RKO (cell line): ENCODE measurements around the gene UBE2E2.

ENCODE experiments used
- DNase-seq: peaks from one replicate; pipeline ENCODE4 v3.0.0-alpha.2; 2016; ENCODE audit warnings: low spot score

The UBE2E2 gene

GRCh38 chr3:23193831-23194230 is 9.3 kb upstream of the UBE2E2 start:
- DNase-seq = no peak

GRCh38 chr3:23198801-23199200 is 4.3 kb upstream of the UBE2E2 start:
- DNase-seq = no peak

- DNase-seq = no peak
Observed at GRCh38 chr3:23199649-23200048, 3.5 kb upstream of the UBE2E2 start.

GRCh38 chr3:23201154-23201838 is 1.8 kb upstream of the UBE2E2 start:
- DNase-seq = no peak

DNA sequence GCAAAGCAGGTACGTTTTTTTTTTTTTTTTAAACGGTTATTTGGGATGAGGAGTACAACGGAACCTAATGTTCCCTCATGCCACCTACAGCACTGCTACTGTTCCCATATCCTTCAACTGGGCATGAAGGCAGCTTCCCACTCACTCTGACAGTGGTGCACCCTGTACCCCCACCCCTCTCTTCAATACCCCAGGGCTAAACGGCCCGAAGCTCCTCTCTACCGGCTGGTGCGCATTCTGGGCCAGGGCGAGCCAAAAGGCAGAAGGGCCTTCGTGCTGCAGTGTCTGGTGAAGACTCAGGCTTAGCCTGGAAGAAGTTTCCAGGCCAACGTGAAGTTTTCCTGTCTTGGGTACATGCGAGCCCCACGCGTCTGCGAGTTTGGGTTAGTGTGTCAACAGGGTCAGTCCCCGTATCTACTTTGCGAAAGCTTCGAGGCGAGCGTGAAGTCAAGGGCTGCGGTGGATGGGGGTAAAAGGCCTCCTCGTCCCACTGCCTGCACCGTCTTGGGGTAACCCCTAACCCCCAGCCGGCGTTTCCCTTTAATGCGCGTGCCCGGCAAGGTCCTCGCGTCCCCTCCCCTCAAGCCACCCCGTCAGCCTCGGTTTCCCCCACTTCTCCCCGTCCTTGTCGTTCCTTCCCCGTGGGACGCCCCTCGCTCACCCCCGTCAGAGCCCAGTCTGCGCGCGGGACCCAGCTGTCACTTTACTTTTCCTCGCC is 765 bp upstream of the UBE2E2 start:
- no peak for DNase-seq

DNA sequence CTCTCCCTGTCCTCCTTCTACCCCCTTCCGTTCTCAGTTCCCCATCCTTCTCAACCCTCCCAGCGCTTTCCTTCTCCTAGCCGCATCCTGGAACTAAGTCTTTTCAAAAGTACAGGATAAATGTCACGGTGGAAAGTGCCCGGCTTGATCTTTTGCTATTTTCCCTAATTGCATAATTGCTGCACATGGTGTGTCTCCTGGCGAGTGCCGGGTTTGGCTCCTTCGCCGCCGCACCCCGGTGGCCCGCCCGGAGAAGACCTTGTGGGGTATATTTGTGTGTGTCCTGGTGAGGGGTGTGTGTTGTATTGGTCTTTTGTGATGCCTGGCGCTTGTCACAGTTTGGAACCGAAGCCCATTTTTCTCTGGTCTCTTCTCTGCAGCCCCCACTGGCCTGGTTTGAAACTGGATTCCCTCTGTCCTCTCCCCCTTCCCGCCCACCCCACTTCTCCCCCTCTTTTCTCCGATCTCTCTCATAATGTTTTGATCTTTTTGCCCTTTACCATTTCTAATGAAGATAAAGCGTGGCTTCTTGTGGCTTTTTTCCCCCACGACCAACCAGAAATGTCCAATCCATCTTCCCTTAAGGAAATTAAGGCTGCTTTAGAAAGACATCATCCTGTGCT is 692 bp downstream of the UBE2E2 start:
- no peak for DNase-seq

- no peak for DNase-seq
Observed at GRCh38 chr3:23206366-23206765, 3.2 kb downstream of the UBE2E2 start.

- DNase-seq = no peak
Observed at GRCh38 chr3:23209103-23209502, 6.0 kb downstream of the UBE2E2 start.

- no peak for DNase-seq
Observed at GRCh38 chr3:23209747-23210487, 6.8 kb downstream of the UBE2E2 start.

- DNase-seq = no peak
Observed at GRCh38 chr3:23213813-23214212, 10.7 kb downstream of the UBE2E2 start.

GRCh38 chr3:23217872-23218554 is 14.9 kb downstream of the UBE2E2 start:
- DNase-seq = no peak

DNA sequence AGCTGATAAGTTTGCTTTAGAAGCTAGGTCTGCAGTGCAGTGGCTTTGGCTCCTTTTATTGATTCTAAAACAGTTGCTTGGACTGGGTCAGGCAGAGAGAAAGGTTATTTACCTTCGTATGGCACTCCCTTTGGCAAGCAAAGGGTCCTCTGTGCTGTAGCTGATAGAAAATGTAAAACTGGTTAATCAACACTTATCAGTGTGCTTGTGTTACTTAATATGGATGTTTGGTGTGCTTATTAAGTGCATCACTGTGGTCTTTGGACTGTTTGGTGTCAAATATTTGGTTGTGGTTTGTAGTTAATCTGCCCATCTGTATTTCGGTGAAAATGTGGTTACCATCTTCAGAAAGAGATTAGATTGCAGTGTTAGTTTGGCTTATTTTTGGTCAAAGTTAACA is 16.0 kb downstream of the UBE2E2 start:
- DNase-seq = no peak

- DNase-seq = no peak
Observed at GRCh38 chr3:23219552-23219951, 16.4 kb downstream of the UBE2E2 start.

- DNase-seq = no peak
Observed at GRCh38 chr3:23221136-23221535, 18.0 kb downstream of the UBE2E2 start.

DNA sequence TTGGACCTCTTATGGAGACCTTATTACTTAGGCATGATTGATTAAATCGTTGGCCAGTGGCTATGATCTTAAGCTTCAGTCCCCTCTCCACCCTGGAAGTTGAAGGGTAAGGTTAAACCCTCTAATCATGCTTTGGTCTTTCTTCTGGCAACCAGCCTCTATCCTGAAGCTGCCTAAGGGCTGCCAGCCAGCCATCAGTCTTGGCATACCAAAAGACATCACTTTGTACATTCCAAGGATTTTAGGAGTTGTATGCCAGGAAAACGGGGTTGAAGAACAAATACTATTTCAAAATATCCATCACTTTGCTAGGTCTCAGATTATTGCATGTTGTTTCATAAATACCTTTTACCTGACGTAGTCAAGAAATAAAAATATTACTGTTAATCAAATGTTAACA is 28.9 kb downstream of the UBE2E2 start:
- DNase-seq = no peak

DNA sequence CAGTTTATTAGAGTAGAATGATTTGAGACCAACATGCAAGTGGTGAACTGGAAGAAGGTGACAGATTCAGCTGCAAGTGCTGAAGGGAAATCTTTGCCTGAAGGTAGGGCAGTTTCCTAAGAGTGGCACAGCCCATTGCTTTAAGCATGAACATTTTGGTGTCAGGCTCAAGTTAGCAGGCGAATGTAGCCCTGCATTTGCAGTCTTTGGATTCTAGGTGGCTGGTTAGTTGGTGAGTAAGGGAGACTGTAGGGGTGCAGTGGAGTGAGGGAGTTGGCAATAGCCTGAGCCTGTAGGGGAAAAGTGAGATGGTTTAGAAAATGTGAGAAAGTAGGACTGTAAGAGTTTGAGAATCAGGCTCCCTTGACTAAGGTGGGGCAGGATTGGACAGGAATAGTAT is 29.7 kb downstream of the UBE2E2 start:
- DNase-seq = no peak

GRCh38 chr3:23235264-23235663 is 32.1 kb downstream of the UBE2E2 start:
- no peak for DNase-seq

GRCh38 chr3:23236890-23237289 is 33.8 kb downstream of the UBE2E2 start:
- no peak for DNase-seq

DNA sequence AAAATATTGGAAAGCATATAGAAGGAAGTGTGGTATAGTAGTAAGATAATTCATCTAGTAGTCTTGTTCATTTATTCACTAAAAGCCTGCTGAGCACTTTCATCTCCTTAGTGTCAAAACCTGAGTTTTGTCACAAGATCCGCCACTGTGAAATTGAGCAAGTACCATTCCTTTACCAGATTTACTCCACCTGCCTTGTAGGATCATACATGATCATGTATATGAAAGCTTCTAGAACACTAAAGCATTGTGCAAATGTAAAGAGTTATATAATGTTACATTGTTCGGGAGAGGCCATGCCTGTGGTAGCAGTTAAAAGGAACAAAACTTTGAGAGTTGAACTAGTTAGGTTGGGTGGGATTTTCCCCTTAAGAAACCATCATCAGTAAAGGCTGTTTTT is 35.0 kb downstream of the UBE2E2 start:
- DNase-seq = no peak

GRCh38 chr3:23238578-23238977 is 35.5 kb downstream of the UBE2E2 start:
- no peak for DNase-seq

DNA sequence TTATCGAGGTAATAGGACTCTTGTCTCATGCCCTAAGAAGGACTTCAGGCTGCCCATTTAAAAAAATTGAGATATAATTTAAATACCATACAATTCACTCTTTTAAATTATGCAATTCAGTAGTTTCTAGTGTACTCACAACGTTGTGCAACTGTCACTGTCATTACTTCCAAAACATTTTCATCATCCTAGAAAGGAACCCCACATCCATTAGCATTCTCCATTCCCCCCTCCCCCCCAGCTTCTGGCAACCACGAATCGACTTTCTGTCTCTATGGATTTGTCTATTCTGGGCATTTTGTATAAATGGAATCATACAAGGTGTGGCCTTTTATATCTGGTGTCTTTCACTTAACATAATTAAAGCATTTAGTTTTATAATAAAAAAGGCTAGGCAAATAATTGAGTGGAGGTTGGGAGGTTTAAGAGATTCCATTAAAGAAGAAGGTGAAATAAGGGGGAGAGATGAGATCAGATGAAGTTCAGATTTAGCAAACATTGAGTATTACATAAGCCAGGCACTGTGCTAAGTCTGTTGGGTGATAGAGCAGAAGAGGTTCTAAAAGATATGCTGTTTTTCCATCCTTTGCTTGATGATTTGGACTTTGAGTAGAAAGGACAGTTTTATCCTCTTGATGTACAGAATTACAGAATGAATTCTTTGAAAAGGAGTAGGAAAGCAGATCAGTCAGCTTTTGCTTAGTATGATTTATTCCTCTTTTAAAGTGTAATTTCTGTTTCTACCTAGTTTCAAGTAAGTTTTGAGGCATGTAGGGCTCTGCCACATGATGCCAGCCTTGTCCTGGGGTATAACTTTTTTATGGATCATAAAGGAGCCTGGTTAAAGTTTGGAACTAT is 36.3 kb downstream of the UBE2E2 start:
- no peak for DNase-seq
